Fibroblast of villous mesenchyme (primary cell): Measurements from ENCODE around the gene LRRC63. TPM values are rescaled to one million over a fixed set of nuclear protein-coding genes. Genes with fewer than 3 reads are reported as not detected.
"Not testable (repeated sequence)": the region's sequence is repeated elsewhere in the genome, so short reads cannot be mapped to it uniquely, and the experiment has no call there.

Experiments used
- DNase-seq: peaks from one replicate; pipeline ENCODE4 v3.0.0-alpha.2; 2010; ENCODE audit warnings: low read depth
- H3K4me3 ChIP-seq: 2 replicates; pipeline ENCODE4 v1.5.1; 2011; ENCODE audit warnings: low read depth, mild to moderate bottlenecking, low read length
- CTCF ChIP-seq: IDR thresholded peaks from 2 replicates; pipeline ENCODE4 v1.5.1; 2012; ENCODE audit warnings: low read depth, mild to moderate bottlenecking, low read length; ENCODE audit not compliant: insufficient read depth
- total RNA-seq: library from RNA; depleted of rRNA; stranded (reverse); fragments of >200 nt; gene quantifications from 2 replicates; pipeline ENCODE4 v1.2.3, GENCODE V29; 2012

The LRRC63 gene
- total RNA-seq, 1 donor = not detected

GRCh38 chr13:46202966-46203365 is 8.8 kb upstream of the LRRC63 start:
- no peak overlapping the region for H3K4me3 ChIP-seq
- TF ChIP-seq CTCF = no peak
- no peak for DNase-seq

GRCh38 chr13:46206143-46206542 is 5.6 kb upstream of the LRRC63 start:
- no peak overlapping the region for H3K4me3 ChIP-seq
- DNase-seq = no peak
- no peak for TF ChIP-seq CTCF

DNA sequence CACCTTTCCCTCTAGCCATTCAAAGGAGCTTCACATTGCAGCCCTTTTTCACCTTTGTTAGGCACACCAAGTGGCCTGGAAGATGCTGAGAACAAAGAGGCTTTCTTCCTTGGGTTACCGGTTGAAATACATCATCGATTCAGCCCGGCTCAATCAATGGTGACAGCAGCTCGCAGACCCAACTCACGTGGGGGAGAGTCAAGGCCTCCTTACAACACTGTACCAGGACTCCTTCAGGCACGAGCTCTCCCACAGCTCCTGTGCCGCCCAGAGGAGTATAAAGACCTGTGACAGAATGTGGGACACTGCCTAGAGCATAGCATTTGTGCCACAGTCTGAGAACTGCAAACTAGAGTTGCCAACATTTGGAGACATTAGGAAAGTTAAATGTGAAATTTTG is 3.9 kb upstream of the LRRC63 start:
- DNase-seq = no peak
- TF ChIP-seq CTCF = no peak
- no peak overlapping the region for H3K4me3 ChIP-seq

GRCh38 chr13:46210362-46211083 is 1.2 kb upstream of the LRRC63 start:
- no peak for TF ChIP-seq CTCF
- DNase-seq = no peak

DNA sequence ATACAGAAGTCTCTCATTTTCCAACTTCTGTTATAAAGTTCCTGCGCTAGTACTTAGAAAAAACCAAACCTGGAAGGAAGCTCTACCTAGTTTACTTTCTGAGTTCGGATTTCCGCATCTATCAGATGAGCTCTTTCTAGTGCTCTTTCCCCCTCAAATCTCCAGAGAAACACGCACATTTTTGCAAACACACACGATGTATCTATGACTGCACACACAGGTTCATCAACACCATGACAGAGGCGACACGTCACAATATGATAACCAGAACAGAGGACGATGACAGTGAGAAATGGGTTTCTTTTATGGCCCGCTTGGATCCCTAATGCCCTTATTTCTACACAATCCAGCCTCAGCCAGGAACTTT is 629 bp upstream of the LRRC63 start:
- no peak for TF ChIP-seq CTCF
- peak overlapping the region; percentile 57 for H3K4me3 ChIP-seq
- DNase-seq = no peak

More at GRCh38 chr13:46210362-46211083, 1.2 kb upstream of the LRRC63 start:
- H3K4me3 ChIP-seq = no peak overlapping the region

GRCh38 chr13:46213242-46213641 is 1.5 kb downstream of the LRRC63 start:
- no peak for TF ChIP-seq CTCF

GRCh38 chr13:46214741-46215140 is 3.0 kb downstream of the LRRC63 start:
- not testable (repeated sequence) for H3K4me3 ChIP-seq, DNase-seq

More at GRCh38 chr13:46213242-46213641, 1.5 kb downstream of the LRRC63 start:
- no peak for DNase-seq
- no peak overlapping the region for H3K4me3 ChIP-seq

- H3K4me3 ChIP-seq, DNase-seq: not testable (repeated sequence)
Measured at GRCh38 chr13:46220234-46220633, 8.5 kb downstream of the LRRC63 start.
